PFSK-1 (cell line): ENCODE measurements around the gene PRKCQ.

ENCODE experiments used
- FOXP2 ChIP-seq: optimal IDR thresholded peaks from 2 replicates; pipeline ENCODE3; 2011; ENCODE audit warnings: borderline replicate concordance, control low read depth, inconsistent platforms; ENCODE audit not compliant: insufficient read depth; ENCODE audit errors: extremely low read length, extremely low read depth
- POLR2AphosphoS5 ChIP-seq: IDR thresholded peaks from 2 replicates; pipeline ENCODE4 v1.6.1; 2012; ENCODE audit warnings: low read depth, mild to moderate bottlenecking, control low read depth, low read length, moderate library complexity
- REST ChIP-seq, 2 experiments: IDR thresholded peaks; 2 replicates each; pipeline versions ENCODE4 v1.6.1 to v1.8.0; 2011 to 2012; ENCODE audit warnings: low read depth in 2 of 2, low read length in 2 of 2, control low read depth in 1 of 2, inconsistent platforms in 1 of 2, mild to moderate bottlenecking in 1 of 2, moderate library complexity in 1 of 2; ENCODE audit not compliant: insufficient read depth in 1 of 2
- SIN3A ChIP-seq: IDR thresholded peaks from 2 replicates; pipeline ENCODE4 v1.6.1; 2012; ENCODE audit warnings: mild to moderate bottlenecking, low read length, moderate library complexity, borderline replicate concordance; ENCODE audit not compliant: insufficient read depth
- TAF1 ChIP-seq: IDR thresholded peaks from 2 replicates; pipeline ENCODE4 v1.6.1; 2012; ENCODE audit warnings: low read length, control low read depth, borderline replicate concordance; ENCODE audit not compliant: insufficient read depth

GRCh38 chr10:6463366-6463765 is 116.7 kb downstream of the PRKCQ start:
- TF ChIP-seq TAF1 (no peak), REST (IDR thresholded peaks at IDR 0.05; ENCODE audit: insufficient read depth in 1 of 2, low read depth in 2 of 2, low read length in 2 of 2) (no peak), POLR2AphosphoS5 (no peak), SIN3A (no peak), FOXP2 (no peak)
